ENCODE results near the gene HACD3.

Gene HACD3

GRCh38 chr15:65579762-65580161 is 49.5 kb downstream of the HACD3 start:
- no peak for TF ChIP-seq ZFX (IDR thresholded peaks at IDR 0.05)
- TF ChIP-seq, protein P1, sequence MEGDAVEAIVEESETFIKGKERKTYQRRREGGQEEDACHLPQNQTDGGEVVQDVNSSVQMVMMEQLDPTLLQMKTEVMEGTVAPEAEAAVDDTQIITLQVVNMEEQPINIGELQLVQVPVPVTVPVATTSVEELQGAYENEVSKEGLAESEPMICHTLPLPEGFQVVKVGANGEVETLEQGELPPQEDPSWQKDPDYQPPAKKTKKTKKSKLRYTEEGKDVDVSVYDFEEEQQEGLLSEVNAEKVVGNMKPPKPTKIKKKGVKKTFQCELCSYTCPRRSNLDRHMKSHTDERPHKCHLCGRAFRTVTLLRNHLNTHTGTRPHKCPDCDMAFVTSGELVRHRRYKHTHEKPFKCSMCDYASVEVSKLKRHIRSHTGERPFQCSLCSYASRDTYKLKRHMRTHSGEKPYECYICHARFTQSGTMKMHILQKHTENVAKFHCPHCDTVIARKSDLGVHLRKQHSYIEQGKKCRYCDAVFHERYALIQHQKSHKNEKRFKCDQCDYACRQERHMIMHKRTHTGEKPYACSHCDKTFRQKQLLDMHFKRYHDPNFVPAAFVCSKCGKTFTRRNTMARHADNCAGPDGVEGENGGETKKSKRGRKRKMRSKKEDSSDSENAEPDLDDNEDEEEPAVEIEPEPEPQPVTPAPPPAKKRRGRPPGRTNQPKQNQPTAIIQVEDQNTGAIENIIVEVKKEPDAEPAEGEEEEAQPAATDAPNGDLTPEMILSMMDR (conservative IDR thresholded peaks at IDR 0.05): no peak
- H3K27ac ChIP-seq: no peak overlapping the region

GRCh38 chr15:65580287-65580686 is 50.0 kb downstream of the HACD3 start:
- no peak for TF ChIP-seq ZFX (IDR thresholded peaks at IDR 0.05)

DNA sequence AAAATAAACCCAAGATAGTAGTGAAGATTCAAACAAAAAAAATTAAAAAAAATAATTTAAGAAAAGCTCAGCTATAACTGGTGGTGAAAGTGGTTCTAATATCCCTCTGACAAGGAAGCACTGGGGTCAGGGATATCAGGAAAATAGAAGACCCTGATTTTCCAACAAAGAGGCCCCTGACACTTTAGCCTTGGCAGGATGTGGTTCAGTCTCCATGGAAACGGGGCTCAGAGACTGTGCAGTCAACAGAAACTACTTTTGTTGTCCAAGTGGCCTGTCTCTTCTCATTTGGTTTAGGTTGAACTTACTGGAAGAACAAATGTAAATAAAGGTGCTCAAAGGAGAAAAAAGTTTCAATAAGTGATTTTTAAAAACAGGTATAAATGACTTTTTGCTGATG is 53.4 kb downstream of the HACD3 start:
- no peak overlapping the region for H3K27ac ChIP-seq
- TF ChIP-seq ZFX (IDR thresholded peaks at IDR 0.05): no peak
- TF ChIP-seq, protein P1 (conservative IDR thresholded peaks at IDR 0.05): no peak

More at GRCh38 chr15:65580287-65580686, 50.0 kb downstream of the HACD3 start:
- no peak overlapping the region for H3K27ac ChIP-seq

DNA sequence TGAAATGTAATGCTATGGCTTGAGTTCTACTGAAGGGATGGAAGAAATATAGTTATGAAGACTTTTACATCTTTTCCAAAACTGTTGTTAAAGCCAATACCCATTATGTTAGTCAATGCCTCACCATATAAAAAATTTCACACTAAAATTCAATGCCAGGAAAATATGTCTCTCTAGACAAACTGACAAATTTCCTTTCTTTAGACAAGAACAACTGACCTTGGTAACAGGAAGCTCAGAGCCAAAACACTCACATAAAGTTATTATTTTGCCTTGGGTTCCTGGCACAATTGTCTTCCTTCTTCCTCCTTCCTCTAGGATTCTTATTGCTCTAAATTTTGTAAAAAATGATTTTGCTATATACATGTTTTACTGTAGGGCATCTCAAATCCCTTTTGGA is 54.0 kb downstream of the HACD3 start:
- no peak for TF ChIP-seq ZFX (IDR thresholded peaks at IDR 0.05)
- TF ChIP-seq, protein P1 (conservative IDR thresholded peaks at IDR 0.05): no peak
- H3K27ac ChIP-seq: no peak overlapping the region

DNA sequence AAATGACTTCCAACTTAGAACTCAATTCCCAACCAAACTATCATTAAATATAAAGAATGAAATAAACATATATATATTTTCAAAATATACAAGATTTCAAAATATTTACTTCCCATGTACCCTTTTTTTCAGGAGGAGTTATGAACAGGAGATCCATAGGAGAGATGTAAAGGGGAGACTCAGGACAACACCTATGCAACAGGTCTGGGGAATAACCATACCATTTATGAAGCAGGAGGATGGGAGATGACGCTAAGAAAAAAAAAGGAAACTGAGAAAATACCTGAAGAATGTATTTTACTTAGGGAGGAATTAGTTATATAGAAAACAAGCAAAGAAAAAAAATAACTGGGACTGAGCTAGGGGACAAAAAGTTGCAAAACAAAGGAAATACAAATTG is 56.8 kb downstream of the HACD3 start:
- no peak overlapping the region for H3K27ac ChIP-seq
- TF ChIP-seq, protein P1 (conservative IDR thresholded peaks at IDR 0.05): no peak
- no peak for TF ChIP-seq ZFX (IDR thresholded peaks at IDR 0.05)

- no peak for TF ChIP-seq ZFX (IDR thresholded peaks at IDR 0.05)
- TF ChIP-seq, protein P1 (conservative IDR thresholded peaks at IDR 0.05): peak; percentile 48
- no peak overlapping the region for H3K27ac ChIP-seq
These were observed 65.7 kb downstream of the HACD3 start for GRCh38 chr15:65595960-65596359.

GRCh38 chr15:65598468-65598867 is 68.2 kb downstream of the HACD3 start:
- no peak overlapping the region for H3K27ac ChIP-seq
- TF ChIP-seq ZFX (IDR thresholded peaks at IDR 0.05): no peak
- TF ChIP-seq, protein P1 (conservative IDR thresholded peaks at IDR 0.05): no peak

DNA sequence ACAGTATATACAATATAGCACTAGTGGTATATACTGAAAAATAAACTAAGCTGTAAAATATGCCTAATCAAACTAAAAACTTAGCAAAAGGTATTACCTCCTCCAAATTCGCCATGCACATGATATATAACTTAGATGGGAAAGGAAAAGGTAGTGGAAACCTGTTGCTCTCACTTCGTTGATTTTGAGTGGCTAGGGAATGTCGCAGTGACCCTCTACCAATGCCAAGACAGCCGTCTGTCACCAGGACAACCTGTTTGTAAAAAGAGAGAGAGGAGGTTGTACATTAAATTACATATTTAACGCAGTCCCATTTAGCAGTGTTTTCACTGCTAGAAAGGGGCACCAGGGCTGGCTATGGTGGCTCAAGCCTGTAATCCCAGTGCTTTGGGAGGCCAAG is 69.4 kb downstream of the HACD3 start:
- TF ChIP-seq ZFX (IDR thresholded peaks at IDR 0.05): no peak
- TF ChIP-seq, protein P1 (conservative IDR thresholded peaks at IDR 0.05): no peak
- no peak overlapping the region for H3K27ac ChIP-seq

All from C4-2B (cell line).